ENCODE results near the gene PPCDC.
"Not testable (repeated sequence)": the region's sequence is repeated elsewhere in the genome, so short reads cannot be mapped to it uniquely, and the experiment has no call there.

PPCDC gene

GRCh38 chr15:75069301-75069925 is 46.0 kb downstream of the PPCDC start:
- DNase-seq: peak; percentile 75 to 91 (median 88)

DNA sequence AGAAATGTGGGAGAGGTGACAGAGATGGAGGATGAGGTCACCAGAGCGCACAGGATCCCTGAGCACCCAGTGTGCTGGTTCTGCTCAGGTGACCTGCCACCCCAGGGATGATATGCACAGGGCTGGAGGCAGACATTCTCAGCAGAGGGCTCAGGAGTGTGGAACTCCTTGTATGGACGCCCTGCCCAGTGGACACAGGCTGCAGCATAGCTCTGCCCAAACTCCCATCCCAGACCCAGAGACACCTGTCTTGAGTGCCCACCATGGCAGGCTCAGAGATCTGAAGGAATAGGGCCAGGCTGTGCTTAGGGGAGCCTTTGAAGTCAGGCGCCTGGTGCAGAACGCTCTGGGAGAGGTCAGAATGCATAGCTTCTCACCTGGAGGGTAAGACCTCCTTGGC is 47.3 kb downstream of the PPCDC start:
- no peak for DNase-seq

DNA sequence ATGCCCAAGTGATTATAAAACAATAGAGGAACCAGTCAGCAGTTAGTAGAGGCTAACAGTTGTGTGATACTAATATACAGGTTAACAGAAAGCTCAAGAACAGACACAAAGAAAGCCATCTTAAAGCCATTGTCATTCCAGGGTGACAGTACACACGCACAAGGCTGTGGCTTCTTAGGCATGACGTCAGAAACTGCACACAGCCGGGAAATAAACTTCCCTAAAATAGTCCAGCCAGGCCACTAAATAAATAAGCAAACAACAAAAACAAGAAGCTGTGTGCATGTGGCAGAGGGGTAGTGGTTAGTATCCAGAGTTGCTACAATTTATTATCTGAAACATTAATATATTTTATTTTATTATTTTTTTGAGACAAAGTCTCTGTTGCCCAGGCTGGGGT is 49.8 kb downstream of the PPCDC start:
- peak; percentile 87 to 96 (median 92) for DNase-seq

- no peak for DNase-seq
Measured at GRCh38 chr15:75076277-75076676, 52.9 kb downstream of the PPCDC start.

DNA sequence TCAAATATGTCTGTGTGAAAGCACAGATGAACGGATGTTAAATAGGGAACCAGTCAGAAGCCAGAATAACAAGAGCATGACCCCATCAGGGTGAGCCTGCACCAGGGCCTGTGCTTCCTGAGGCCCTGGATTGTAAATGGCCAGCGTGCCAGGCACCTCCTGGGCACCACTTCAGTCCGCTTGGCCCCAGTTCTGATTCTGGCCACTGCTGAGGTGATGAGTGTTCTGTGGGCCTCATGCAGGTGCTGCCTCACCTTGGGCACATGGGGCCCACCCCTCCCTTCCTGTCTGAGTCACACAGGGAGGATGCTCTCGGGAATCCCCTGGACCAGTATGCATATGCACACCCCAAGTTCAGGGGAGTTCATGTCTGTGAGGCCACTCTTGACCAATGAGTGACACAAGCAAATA is 54.2 kb downstream of the PPCDC start:
- peak in 3 of 4 experiments; percentile 58 to 75 (median 62) for DNase-seq

DNA sequence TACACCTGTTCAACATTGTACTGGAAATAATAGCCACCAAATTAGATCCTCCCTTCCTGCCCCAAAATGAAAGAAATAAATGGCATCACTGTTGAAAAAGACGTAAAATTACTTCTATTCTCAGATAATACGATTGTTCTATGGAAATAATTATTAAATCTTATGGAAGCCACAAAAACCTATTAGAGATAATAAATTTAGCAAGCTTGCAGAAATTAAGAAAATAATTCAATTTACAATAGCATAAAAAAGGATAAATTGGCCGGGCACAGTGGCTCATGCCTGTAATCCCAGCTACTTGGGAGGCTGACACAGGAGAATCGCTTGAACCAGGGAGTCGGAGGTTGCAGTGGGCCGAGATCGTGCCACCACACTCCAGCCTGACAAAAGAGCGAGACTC is 57.8 kb downstream of the PPCDC start:
- no peak for DNase-seq

DNA sequence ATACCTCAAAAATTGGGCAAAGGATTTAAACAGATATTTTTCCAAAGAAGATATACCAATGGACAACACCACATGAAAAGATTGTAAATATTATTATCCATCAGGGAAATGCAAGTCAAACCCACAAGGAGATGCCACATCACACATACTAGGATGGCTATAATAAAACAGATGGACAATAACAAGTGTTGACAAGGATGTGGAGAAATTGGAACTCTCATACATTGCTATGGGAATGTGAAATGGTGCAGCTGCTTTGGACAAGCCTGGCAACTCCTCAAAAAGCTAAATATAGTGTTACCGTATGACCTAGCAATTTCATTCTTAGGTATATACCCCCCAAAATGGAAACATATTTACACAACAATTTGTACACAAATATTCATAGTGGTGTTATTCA is 59.3 kb downstream of the PPCDC start:
- DNase-seq: no peak

DNA sequence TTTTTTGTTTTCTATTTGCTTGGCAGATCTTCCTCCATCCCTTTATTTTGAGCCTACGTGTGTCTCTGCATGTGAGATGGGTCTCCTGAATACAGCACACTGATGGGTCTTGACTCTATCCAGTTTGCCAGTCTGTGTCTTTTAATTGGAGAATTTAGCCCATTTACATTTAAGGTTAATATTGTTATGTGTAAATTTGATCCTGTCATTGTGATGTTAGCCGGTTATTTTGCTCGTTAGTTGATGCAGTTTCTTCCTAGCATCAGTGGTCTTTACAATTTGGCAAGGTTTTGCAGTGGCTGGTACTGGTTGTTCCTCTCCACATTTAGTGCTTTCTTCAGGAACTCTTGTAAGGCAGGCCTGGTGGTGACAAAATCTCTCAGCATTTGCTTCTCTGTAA is 62.3 kb downstream of the PPCDC start:
- not testable (repeated sequence) for DNase-seq

DNA sequence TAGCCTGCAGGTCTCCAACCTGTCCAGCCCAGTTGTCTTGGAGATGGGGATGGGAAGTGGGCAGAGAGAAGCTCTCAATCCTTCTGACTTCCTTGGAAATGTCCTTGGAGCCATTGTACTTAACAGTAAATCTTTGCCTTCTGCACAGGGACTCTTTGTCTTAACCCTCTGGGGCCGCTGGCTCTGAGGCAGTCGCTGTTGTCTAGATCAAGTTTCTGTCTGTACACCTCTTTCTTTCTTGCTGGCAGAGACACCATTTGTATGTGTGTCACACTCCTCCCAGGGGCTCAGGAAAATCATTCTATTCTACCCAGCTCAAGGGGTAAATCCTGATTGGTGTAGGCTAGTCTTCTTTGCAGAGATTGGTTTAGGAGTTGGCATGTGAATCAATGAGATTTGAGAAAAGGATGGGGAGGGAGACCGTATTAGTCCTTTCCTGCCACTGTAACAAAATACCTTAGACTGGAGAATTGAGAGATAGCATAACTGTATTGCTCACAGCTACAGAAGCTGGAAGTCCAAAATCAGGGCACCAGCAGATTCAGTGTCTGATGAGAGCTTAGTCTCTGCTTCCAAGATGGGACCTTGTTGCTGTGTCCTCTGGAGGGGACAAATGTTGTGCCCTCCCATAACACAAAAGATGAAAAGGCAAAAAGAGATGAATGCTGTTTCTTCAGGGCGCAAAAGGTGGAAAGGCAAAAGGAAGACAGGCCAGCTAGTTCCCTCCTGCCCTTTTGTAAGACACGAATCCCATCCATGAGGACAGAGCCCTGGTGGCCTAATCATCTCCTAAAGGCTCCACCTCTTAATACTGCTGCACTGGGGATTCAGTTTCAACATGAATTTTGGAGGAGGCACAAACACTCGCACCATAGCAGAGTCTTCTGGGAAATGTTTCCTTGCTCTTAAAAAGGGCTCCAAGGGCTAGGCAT is 66.3 kb downstream of the PPCDC start:
- no peak for DNase-seq

DNA sequence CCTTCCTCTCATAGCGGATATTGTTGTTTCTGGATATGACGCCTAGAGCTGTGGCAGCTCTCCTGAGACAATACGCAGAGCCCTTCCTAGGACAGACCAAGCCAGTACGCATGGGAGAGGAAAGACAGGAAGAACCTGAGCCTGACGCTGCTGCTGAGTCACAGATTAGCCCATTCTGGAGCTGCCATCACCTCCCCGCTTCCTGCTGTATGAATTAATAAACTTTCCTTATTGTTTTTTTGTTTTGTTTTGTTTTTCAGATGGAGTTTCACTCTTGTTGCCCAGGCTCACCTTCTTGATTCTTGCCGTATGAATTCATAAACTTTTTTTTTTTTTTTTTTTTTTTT is 67.0 kb downstream of the PPCDC start:
- peak; percentile 55 to 72 (median 66) for DNase-seq

GRCh38 chr15:75091814-75092213 is 68.4 kb downstream of the PPCDC start:
- no peak for DNase-seq

DNA sequence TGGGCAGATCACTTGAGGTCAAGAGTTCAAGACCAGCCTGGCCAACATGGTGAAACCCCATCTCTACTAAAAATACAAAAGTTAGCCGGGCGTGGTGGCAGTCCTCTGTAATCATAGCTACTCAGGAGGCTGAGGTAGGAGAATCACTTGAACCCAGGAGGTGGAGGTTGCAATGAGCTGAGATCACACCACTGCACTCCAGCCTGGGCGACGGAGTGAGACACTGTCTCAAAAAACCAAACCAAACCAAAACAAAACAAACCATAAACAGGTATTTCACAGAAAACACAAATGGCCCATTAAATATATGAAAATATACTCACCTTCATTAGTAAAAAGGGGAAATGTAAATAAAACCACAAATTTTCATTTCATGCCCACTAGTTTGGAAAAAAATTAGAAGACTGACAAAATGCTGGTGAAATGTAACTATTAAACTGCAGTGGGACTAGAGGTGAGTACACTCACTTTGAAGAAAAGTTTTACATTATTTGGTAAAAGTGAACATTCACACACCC is 71.6 kb downstream of the PPCDC start:
- not testable (repeated sequence) for DNase-seq

DNA sequence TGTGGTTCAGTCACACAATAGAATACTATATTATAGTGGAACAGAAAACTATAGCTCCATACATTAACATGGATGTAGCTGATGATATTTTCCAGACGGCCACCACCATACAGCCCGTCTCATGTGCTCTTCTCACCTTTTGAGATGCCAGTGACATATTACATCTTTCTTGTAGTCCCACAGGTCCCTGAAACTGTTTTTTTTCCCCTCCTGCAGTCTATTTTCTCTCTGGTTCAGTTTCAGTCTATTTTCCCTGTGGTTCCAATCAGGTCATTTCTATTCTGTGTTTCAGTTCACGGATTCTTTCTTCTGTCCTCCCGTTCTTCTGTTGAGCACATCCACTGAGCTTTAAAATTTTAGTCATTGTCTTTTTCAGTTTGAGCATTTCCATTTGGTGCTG is 72.2 kb downstream of the PPCDC start:
- no peak for DNase-seq

DNA sequence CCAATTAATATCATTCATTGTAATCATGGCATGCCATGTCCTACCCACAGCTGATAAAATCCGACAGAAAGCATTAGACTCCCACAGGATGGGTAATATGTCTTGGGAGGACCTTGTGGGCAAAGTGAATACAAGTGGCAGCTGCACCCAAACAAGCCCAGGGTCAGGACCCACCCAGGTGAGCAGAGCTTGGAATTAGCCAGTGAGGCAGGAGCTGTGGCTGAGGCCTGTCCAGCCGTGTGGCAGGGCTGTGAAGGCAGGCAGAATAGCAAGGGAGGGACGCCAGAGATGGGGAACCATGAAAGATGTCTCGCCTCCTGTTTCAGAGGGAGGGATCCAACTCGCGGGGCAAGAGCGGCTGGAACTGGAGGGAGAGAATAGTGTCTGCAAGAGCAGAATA is 74.5 kb downstream of the PPCDC start:
- DNase-seq: no peak

DNA sequence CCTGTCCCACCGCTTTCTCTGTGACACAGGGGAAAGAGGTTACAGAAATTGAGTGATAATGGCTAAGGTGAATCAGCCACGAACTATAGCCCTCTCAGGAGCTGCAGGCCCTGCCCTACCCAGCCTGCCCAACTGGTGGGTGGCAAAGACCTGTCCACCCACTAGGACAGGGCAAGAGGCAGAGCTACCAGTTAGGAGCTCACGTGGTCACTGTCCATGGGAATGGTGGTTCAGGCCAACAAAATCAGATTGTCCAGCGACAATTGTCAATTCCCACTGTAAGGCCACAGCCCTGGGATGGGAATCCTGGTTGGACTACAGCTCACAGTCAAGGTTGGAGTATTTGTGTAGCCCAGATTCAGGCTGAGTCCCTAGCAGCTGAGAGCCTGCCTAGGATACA is 75.0 kb downstream of the PPCDC start:
- no peak for DNase-seq
